WTC11 (cell line): ENCODE measurements around the gene MTA2. TPM values are rescaled to one million over a fixed set of nuclear protein-coding genes. Genes with fewer than 3 reads are reported as not detected.
"Not testable (repeated sequence)": the region's sequence is repeated elsewhere in the genome, so short reads cannot be mapped to it uniquely, and the experiment has no call there.

ENCODE experiments used
- ATAC-seq: fragments of 200-7000 bp; cut with Tn5 transposase; 2 replicates; pipeline ENCODE4 v1.10.0; 2021; ENCODE audit warnings: mild to moderate bottlenecking, moderate library complexity
- CTCF ChIA-PET: fragments of 300-600 bp; sonication (Branson Sonifier 250); formaldehyde crosslinking; loops from one replicate; lab custom pipeline; 2021; ENCODE audit warnings: antibody characterized with exemption; lab: Charles Lee
- POLR2A ChIA-PET: fragments of 350-600 bp; sonication (Branson Sonifier 250); formaldehyde crosslinking; loops from one replicate; lab custom pipeline; 2021; ENCODE audit warnings: antibody characterized with exemption; lab: Charles Lee
- DNase-seq: peaks from one replicate; pipeline ENCODE4 v3.0.0; 2021; ENCODE audit warnings: low spot score
- H3K27ac Mint-ChIP-seq: 2 replicates; pipeline ENCODE4 v1.8.0; 2021; ENCODE audit warnings: mixed read lengths
- H3K27me3 Mint-ChIP-seq: 2 replicates; pipeline ENCODE4 v1.8.0; 2021; ENCODE audit warnings: low read depth, mild to moderate bottlenecking, moderate library complexity, mixed read lengths
- H3K36me3 Mint-ChIP-seq: 2 replicates; pipeline ENCODE4 v1.8.0; 2021; ENCODE audit warnings: mixed read lengths
- H3K4me1 Mint-ChIP-seq: 2 replicates; pipeline ENCODE4 v1.8.0; 2022; ENCODE audit warnings: mixed read lengths
- H3K4me3 Mint-ChIP-seq: 2 replicates; pipeline ENCODE4 v1.8.0; 2021; ENCODE audit warnings: mild to moderate bottlenecking, moderate library complexity, mixed read lengths
- H3K9me3 Mint-ChIP-seq: 2 replicates; pipeline ENCODE4 v1.8.0; 2021; ENCODE audit warnings: mixed read lengths
- ARID4B ChIP-seq: sonication (generic); formaldehyde crosslinking; IDR thresholded peaks from 2 replicates; pipeline ENCODE4 v1.8.0; 2023; ENCODE audit warnings: missing genetic modification reagents, mild to moderate bottlenecking, borderline replicate concordance
- E2F1 ChIP-seq: sonication (generic); formaldehyde crosslinking; IDR thresholded peaks from 2 replicates; pipeline ENCODE4 v1.8.0; 2022; ENCODE audit warnings: mild to moderate bottlenecking, missing genetic modification reagents
- E2F5 ChIP-seq: sonication (generic); formaldehyde crosslinking; IDR thresholded peaks from 2 replicates; pipeline ENCODE4 v1.8.1; 2022; ENCODE audit warnings: mild to moderate bottlenecking, moderate library complexity, missing genetic modification reagents
- ESRRA ChIP-seq: sonication (generic); formaldehyde crosslinking; IDR thresholded peaks from 2 replicates; pipeline ENCODE4 v1.8.1; 2022; ENCODE audit warnings: mild to moderate bottlenecking, missing genetic modification reagents, borderline replicate concordance
- FOXK1 ChIP-seq: sonication (generic); formaldehyde crosslinking; IDR thresholded peaks from 2 replicates; pipeline ENCODE4 v1.8.0; 2022; ENCODE audit warnings: mild to moderate bottlenecking, moderate library complexity, missing genetic modification reagents
- FOXP1 ChIP-seq: sonication (generic); formaldehyde crosslinking; IDR thresholded peaks from 2 replicates; pipeline ENCODE4 v1.8.0; 2022; ENCODE audit warnings: missing genetic modification reagents, mild to moderate bottlenecking, moderate library complexity, borderline replicate concordance
- HMGA2 ChIP-seq: fragments of 250-450 bp; sonication (Bioruptor Pico); IDR thresholded peaks from 2 replicates; pipeline ENCODE4 v1.4.0; 2021; ENCODE audit warnings: mild to moderate bottlenecking, moderate library complexity
- IRF1 ChIP-seq: sonication (generic); formaldehyde crosslinking; IDR thresholded peaks from 2 replicates; pipeline ENCODE4 v1.8.0; 2023; ENCODE audit warnings: missing genetic modification reagents
- IRF2 ChIP-seq: sonication (generic); formaldehyde crosslinking; IDR thresholded peaks from 2 replicates; pipeline ENCODE4 v1.8.0; 2022; ENCODE audit warnings: low read depth, missing genetic modification reagents, borderline replicate concordance
- MXD4 ChIP-seq: fragments of 250-450 bp; sonication (Bioruptor Pico); IDR thresholded peaks from 2 replicates; pipeline ENCODE4 v1.8.0; 2021; ENCODE audit warnings: mild to moderate bottlenecking, moderate library complexity, borderline replicate concordance
- NR2C2 ChIP-seq: sonication (generic); formaldehyde crosslinking; IDR thresholded peaks from 2 replicates; pipeline ENCODE4 v1.8.0; 2022; ENCODE audit warnings: mild to moderate bottlenecking, missing genetic modification reagents
- OVOL2 ChIP-seq: fragments of 250-450 bp; sonication (Bioruptor Pico); IDR thresholded peaks from 2 replicates; pipeline ENCODE4 v1.9.0; 2021; ENCODE audit warnings: mild to moderate bottlenecking, borderline replicate concordance
- PREB ChIP-seq: sonication (generic); formaldehyde crosslinking; IDR thresholded peaks from 2 replicates; pipeline ENCODE4 v1.8.1; 2022; ENCODE audit warnings: mild to moderate bottlenecking, missing genetic modification reagents, moderate library complexity, borderline replicate concordance
- PRRX2 ChIP-seq: fragments of 250-450 bp; sonication (Bioruptor Pico); IDR thresholded peaks from 2 replicates; pipeline ENCODE4 v1.8.0; 2021; ENCODE audit warnings: mild to moderate bottlenecking
- SOX15 ChIP-seq: fragments of 250-450 bp; sonication (Bioruptor Pico); IDR thresholded peaks from 2 replicates; pipeline ENCODE4 v1.9.0; 2021; ENCODE audit warnings: mild to moderate bottlenecking
- ZNF121 ChIP-seq: sonication (generic); formaldehyde crosslinking; IDR thresholded peaks from 2 replicates; pipeline ENCODE4 v1.8.0; 2023; ENCODE audit warnings: missing genetic modification reagents
- ZNF425 ChIP-seq: fragments of 250-450 bp; sonication (Bioruptor Pico); conservative IDR thresholded peaks from 2 replicates; pipeline ENCODE4 v1.9.0; 2021; ENCODE audit warnings: mild to moderate bottlenecking
- total RNA-seq: library from RNA; stranded (reverse); gene quantifications from 3 replicates; pipeline ENCODE4 v1.2.3, GENCODE V29; 2021

MTA2 gene
- total RNA-seq, 1 experiment from 2014 or later, result 115 TPM

- H3K4me3 Mint-ChIP-seq, result peak overlapping the region; percentile 46
- peak overlapping the region; percentile 92 for H3K27ac Mint-ChIP-seq
- H3K4me1 Mint-ChIP-seq, result peaks cover 62% of the 10 kb centered on the region
- ChIA-PET POLR2A (interaction anchor here (0.6 to 3.4 kb wide), 12 partner anchors 8 to 440 kb away, joined by 3 to 18 read pairs (median 5); partner anchors contain the start of genes BSCL2, C11orf98, CSKMT and TUT1), CTCF (interaction anchor here (0.7 to 11.8 kb wide), 15 partner anchors 7 to 445 kb away, joined by 3 to 311 read pairs (median 5); partner anchors contain the start of genes AHNAK, EEF1G and MTA2)
- peaks cover 10% of the 10 kb centered on the region for H3K36me3 Mint-ChIP-seq
- DNase-seq, result no peak
- no peaks in the 10 kb centered on the region for H3K9me3 Mint-ChIP-seq
- peaks cover 33% of the 10 kb centered on the region for H3K27me3 Mint-ChIP-seq
- TF ChIP-seq ARID4B (CRISPR knock-in tag), result no peak
- no peak for TF ChIP-seq IRF2 (CRISPR knock-in tag)
- no peak for ATAC-seq
Observed at GRCh38 chr11:62552485-62553079, 49.1 kb downstream of the MTA2 start.

GRCh38 chr11:62550478-62550877 lies 51.2 kb downstream of the MTA2 start:
- ATAC-seq, H3K4me3 Mint-ChIP-seq, DNase-seq, H3K9me3 Mint-ChIP-seq, H3K27ac Mint-ChIP-seq, H3K36me3 Mint-ChIP-seq: not testable (repeated sequence)
- Mint-ChIP-seq H3K27me3 (peaks cover 50% of the 10 kb centered on the region), H3K4me1 (peaks cover 46% of the 10 kb centered on the region)
- POLR2A ChIA-PET, result interaction anchor here (0.7 to 3.4 kb wide), 2 partner anchors 8 to 443 kb away, joined by 3 to 18 read pairs; no protein-coding TSS in a partner anchor
- CTCF ChIA-PET, result interaction anchor here (1.0 to 11.8 kb wide), 5 partner anchors 5 to 156 kb away, joined by 3 to 311 read pairs (median 61); partner anchors contain the start of gene AHNAK

- POLR2A ChIA-PET, result no interaction called here
- H3K4me1 Mint-ChIP-seq, result peaks cover 49% of the 10 kb centered on the region
- CTCF ChIA-PET, result interaction anchor here (3.5 to 13.3 kb wide), 5 partner anchors 8 to 154 kb away, joined by 21 to 552 read pairs (median 108); partner anchors contain the start of gene SCGB1A1
- H3K27me3 Mint-ChIP-seq, result peaks cover 67% of the 10 kb centered on the region
- TF ChIP-seq PRRX2 (no peak), E2F5 (CRISPR knock-in tag) (no peak), NR2C2 (no peak), ZNF425 (CRISPR knock-in tag) (no peak), MXD4 (no peak), FOXK1 (no peak), FOXP1 (CRISPR knock-in tag) (no peak), E2F1 (CRISPR knock-in tag) (no peak), IRF1 (CRISPR knock-in tag) (no peak), PREB (CRISPR knock-in tag) (no peak), OVOL2 (no peak), ZNF121 (CRISPR knock-in tag) (no peak), HMGA2 (CRISPR knock-in tag) (no peak), SOX15 (CRISPR knock-in tag) (no peak), ESRRA (CRISPR knock-in tag) (no peak)
- H3K27ac Mint-ChIP-seq, result no peak overlapping the region
- H3K36me3 Mint-ChIP-seq, result no peaks in the 10 kb centered on the region
- H3K4me3 Mint-ChIP-seq, result no peak overlapping the region
- H3K9me3 Mint-ChIP-seq, result no peaks in the 10 kb centered on the region
- DNase-seq, result no peak
- ATAC-seq, result no peak
Observed at GRCh38 chr11:62548545-62549335, 52.9 kb downstream of the MTA2 start.
